B cell (primary cell): ENCODE measurements around the gene TWF2. TPM values are rescaled to one million over a fixed set of nuclear protein-coding genes. Genes with fewer than 3 reads are reported as not detected.
A peak's percentile ranks its signal among the peaks of the same experiment; 100 is the strongest.

ENCODE experiments used
- ATAC-seq: fragments of 200-7000 bp; cut with Tn5 transposase; one replicate; pipeline ENCODE4 v1.10.0; 2021; ENCODE audit warnings: low read depth, mild to moderate bottlenecking, moderate number of reproducible peaks, moderate library complexity
- CTCF ChIA-PET: fragments of 350-600 bp; sonication (Branson Sonifier 250); formaldehyde crosslinking; loops from one replicate; lab custom pipeline; 2021; ENCODE audit warnings: antibody characterized with exemption, inconsistent platforms; lab: Charles Lee
- POLR2A ChIA-PET: fragments of 350-600 bp; sonication (Branson Sonifier 250); formaldehyde crosslinking; loops from one replicate; lab custom pipeline; 2021; ENCODE audit warnings: antibody characterized with exemption; lab: Charles Lee
- DNase-seq: peaks from one replicate; pipeline ENCODE4 v3.0.0; 2013
- H2AFZ ChIP-seq: 2 replicates; pipeline ENCODE4 v1.6.1; 2012; ENCODE audit warnings: mild to moderate bottlenecking, low read depth, low read length; ENCODE audit not compliant: insufficient read depth, poor library complexity, severe bottlenecking
- H3K27ac ChIP-seq, 2 donors: 1 replicate in 1 of 2; 2 replicates in 1 of 2; pipeline ENCODE4 v1.5.1; 2012 to 2013; ENCODE audit warnings: low read length in 2 of 2, mild to moderate bottlenecking in 2 of 2, moderate library complexity in 1 of 2
- H3K27me3 ChIP-seq, 4 experiments: fragments of 200-600 bp in 1 of 4; sonication (generic) in 1 of 4; replicated peaks in 1 of 4; 1 replicate in 2 of 4; 2 replicates in 2 of 4; pipeline versions ENCODE4 v1.6.1 to v1.7.0; 2013 to 2016; ENCODE audit warnings: low read length in 3 of 4, mild to moderate bottlenecking in 2 of 4, mixed read lengths in 1 of 4, moderate library complexity in 1 of 4; ENCODE audit not compliant: insufficient read depth in 4 of 4, control insufficient read depth in 3 of 4; ENCODE audit errors: control extremely low read depth in 1 of 4
- H3K36me3 ChIP-seq, 2 experiments: replicated peaks in 1 of 2; 1 replicate in 1 of 2; 2 replicates in 1 of 2; pipeline versions ENCODE4 v1.6.1 to v1.7.1; 2013; ENCODE audit warnings: low read length in 1 of 2; ENCODE audit not compliant: insufficient read depth in 2 of 2, control insufficient read depth in 1 of 2; ENCODE audit errors: control extremely low read depth in 1 of 2, extremely low read depth in 1 of 2
- H3K4me1 ChIP-seq, 2 donors: fragments of 200-600 bp in 1 of 2; sonication (generic) in 1 of 2; 1 replicate in 1 of 2; 2 replicates in 1 of 2; pipeline versions ENCODE4 v1.5.1 to v1.6.1; 2013 to 2017; ENCODE audit warnings: low read length in 2 of 2; ENCODE audit not compliant: control insufficient read depth in 2 of 2, insufficient read depth in 2 of 2
- H3K4me2 ChIP-seq: replicated peaks from 2 replicates; pipeline ENCODE3; 2012; ENCODE audit warnings: mild to moderate bottlenecking, low read depth, low read length; ENCODE audit not compliant: poor library complexity, severe bottlenecking
- H3K4me3 ChIP-seq, 5 experiments: fragments of 200-600 bp in 1 of 5; sonication (generic) in 1 of 5; 1 replicate in 3 of 5; 2 replicates in 2 of 5; pipeline versions ENCODE4 v1.5.1 to v1.7.0; 2011 to 2016; ENCODE audit warnings: low read length in 4 of 5, mild to moderate bottlenecking in 4 of 5, low read depth in 2 of 5, control low read depth in 1 of 5, moderate library complexity in 1 of 5; ENCODE audit not compliant: insufficient read depth in 1 of 5; ENCODE audit errors: control extremely low read depth in 1 of 5, extremely low read depth in 1 of 5
- H3K79me2 ChIP-seq: fragments of 200-600 bp; sonication (generic); one replicate; pipeline ENCODE4 v1.6.0; 2016; ENCODE audit warnings: low read length; ENCODE audit not compliant: control insufficient read depth, insufficient read depth
- H3K9ac ChIP-seq: fragments of 200-600 bp; sonication (generic); 2 replicates; pipeline ENCODE4 v1.6.1; 2017; ENCODE audit warnings: mild to moderate bottlenecking, low read length, moderate library complexity
- H3K9me3 ChIP-seq, 3 donors: one replicate each; pipeline versions ENCODE4 v1.6.1 to v1.7.1; 2013; ENCODE audit warnings: low read length in 2 of 3; ENCODE audit not compliant: control insufficient read depth in 2 of 3, insufficient read depth in 1 of 3; ENCODE audit errors: control extremely low read depth in 1 of 3
- H4K20me1 ChIP-seq: 2 replicates; pipeline ENCODE4 v1.6.0; 2012; ENCODE audit warnings: mild to moderate bottlenecking, low read length; ENCODE audit not compliant: insufficient read depth, control insufficient read depth, poor library complexity, severe bottlenecking
- H3K27ac Mint-ChIP-seq: one replicate; pipeline ENCODE4 v1.8.0; 2021; ENCODE audit warnings: mixed read lengths
- H3K27me3 Mint-ChIP-seq: one replicate; pipeline ENCODE4 v1.8.0; 2021; ENCODE audit warnings: mixed read lengths
- H3K4me1 Mint-ChIP-seq: one replicate; pipeline ENCODE4 v1.8.0; 2021; ENCODE audit warnings: mixed read lengths
- H3K4me3 Mint-ChIP-seq: one replicate; pipeline ENCODE4 v1.8.0; 2021; ENCODE audit warnings: mixed read lengths
- H3K9me3 Mint-ChIP-seq: one replicate; pipeline ENCODE4 v1.8.0; 2022; ENCODE audit warnings: mixed read lengths; ENCODE audit not compliant: insufficient read depth
- CTCF ChIP-seq: fragments of 200-600 bp; IDR thresholded peaks from one replicate; pipeline ENCODE4 v1.8.0; 2022; ENCODE audit warnings: antibody characterized with exemption, mild to moderate bottlenecking
- EZH2 ChIP-seq: IDR thresholded peaks from 2 replicates; pipeline ENCODE4 v1.6.1; 2012; ENCODE audit warnings: borderline replicate concordance, low read depth, mild to moderate bottlenecking, moderate library complexity, low read length; ENCODE audit not compliant: insufficient read depth, poor library complexity, severe bottlenecking
- WGBS: methylation state at CpG from one replicate; pipeline ENCODE4 v1.1.5; 2013; ENCODE audit warnings: missing lambda C conversion rate; ENCODE audit not compliant: insufficient coverage; 5-methylcytosine and 5-hydroxymethylcytosine counted together
- intact Hi-C: fragments of 100-400 bp; cut with micrococcal nuclease; formaldehyde crosslinking; loops from one replicate; pipeline ENCODE4 v1.10.0; 2022
- polyA plus RNA-seq: library from polyadenylated mRNA; depleted of rRNA; stranded (reverse); fragments of >200 nt; gene quantifications from 2 replicates; pipeline ENCODE4 v1.2.3, GENCODE V29; 2012
- total RNA-seq, 2 donors: library from RNA; stranded (reverse); fragments of 120-200 nt in 1 of 2; gene quantifications; 1 replicate in 1 of 2; 2 replicates in 1 of 2; pipeline versions ENCODE4 v1.2.3 to v1.2.4, GENCODE V29; 2013 to 2022

The TWF2 gene
- total and polyA plus RNA-seq, 2 donors (not counting 1 experiment from before 2014, with no cell fraction given), result 60.3 to 88.2 TPM

- POLR2A ChIA-PET, result interaction anchor here (0.9 to 1.1 kb wide), 4 partner anchors 28 to 338 kb away, joined by 3 to 6 read pairs (median 4); partner anchors contain the start of genes ABHD14B, POC1A, TLR9 and UQCC5
- peak within 1 kb of the TSS; percentile 41 to 79 for H3K27ac ChIP-seq
- H3K9ac ChIP-seq, result peak within 1 kb of the TSS; percentile 86
- Mint-ChIP-seq H3K27ac (peak within 1 kb of the TSS; percentile 90), H3K4me1 (peaks cover 42% of the 10 kb centered on the region), H3K9me3 (no peaks in the 10 kb centered on the region), H3K4me3 (peak within 1 kb of the TSS; percentile 92), H3K27me3 (no peaks in the 10 kb centered on the region)
- CTCF ChIA-PET, result interaction anchor here (1.8 to 1.9 kb wide), 2 partner anchors 22 to 28 kb away, joined by 6 read pairs; partner anchors contain the start of gene TLR9
- H3K36me3 ChIP-seq, result peaks cover 8 to 16% of the 10 kb centered on the region in 2 experiments
- peaks cover 19 to 33% of the 10 kb centered on the region in 2 donors for H3K4me1 ChIP-seq
- TF ChIP-seq EZH2 (no peak), CTCF (no peak)
- peak within 1 kb of the TSS; percentile 94 for H2AFZ ChIP-seq
- no peaks in the 10 kb centered on the region for H3K9me3 ChIP-seq
- no peaks in the 10 kb centered on the region for H3K27me3 ChIP-seq
- H3K4me3 ChIP-seq, result peak within 1 kb of the TSS; percentile 9 to 90 (median 86)
- WGBS, result under 1% methylated on average over 71 of the region's 71 CpGs
- intact Hi-C loops, result loop anchor here (1.0 kb wide), 3 partner anchors 27 to 256 kb away; partner anchors contain the start of genes PARP3, POC1A and TLR9
- ATAC-seq, result peak; percentile 96
- H3K4me2 ChIP-seq, result peak within 1 kb of the TSS; percentile 85
- H3K79me2 ChIP-seq, result peaks cover 26% of the 10 kb centered on the region
- H4K20me1 ChIP-seq, result no peaks in the 10 kb centered on the region
- DNase-seq, result peak; percentile 96
Measured at GRCh38 chr3:52197842-52198625, 40.9 kb downstream of the TWF2 start, which contains the start of gene ALAS1. TSS of gene ALAS1 (plus strand) at chr3:52198160. CDS start at chr3:52199242, 1,082 bp downstream.
